ENCODE results near the gene SNX15.
A peak's percentile ranks its signal among the peaks of the same experiment; 100 is the strongest.
"Not testable (repeated sequence)": the region's sequence is repeated elsewhere in the genome, so short reads cannot be mapped to it uniquely, and the experiment has no call there.

Gene SNX15

DNA sequence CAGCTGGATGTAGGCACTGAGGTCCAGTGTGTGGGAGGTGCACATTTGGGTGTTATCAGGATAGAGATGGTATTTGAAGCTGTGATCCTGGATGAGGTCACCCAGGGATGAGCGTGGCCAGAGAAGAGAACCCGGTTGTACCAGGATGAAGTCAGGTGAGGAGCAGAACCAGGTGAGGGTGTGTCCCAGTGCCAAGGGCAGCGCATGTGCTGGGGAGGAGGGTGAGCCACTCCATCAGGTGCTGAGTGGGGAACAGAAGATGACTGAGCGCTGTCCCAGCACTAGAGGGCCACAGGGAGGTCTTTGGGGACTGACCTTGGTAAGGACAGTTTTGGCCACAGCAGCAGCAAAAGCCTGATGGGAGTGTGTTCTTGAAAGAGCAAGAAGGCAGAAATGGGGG, 10.5 kb upstream of the SNX15 start:
- DNase-seq = no peak

DNA sequence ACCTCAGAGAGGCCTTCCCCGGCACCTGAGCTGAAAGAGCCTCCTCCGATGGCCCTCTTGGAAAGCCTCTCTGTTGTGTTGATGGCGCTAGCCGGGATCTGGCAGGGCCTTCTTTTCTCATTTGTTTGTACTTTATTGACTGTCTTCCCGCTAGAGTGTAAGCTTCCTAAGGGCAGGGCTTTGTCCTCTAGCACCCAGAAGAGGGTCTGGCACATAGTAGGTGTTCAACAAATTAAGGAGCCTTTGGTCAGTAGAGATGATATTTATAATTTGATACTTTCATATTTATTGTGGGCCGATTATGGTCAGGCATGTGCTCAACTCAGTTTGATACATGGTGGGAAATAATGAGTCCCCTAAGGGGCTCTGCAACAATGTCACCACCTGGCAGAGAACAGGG, 9.3 kb upstream of the SNX15 start:
- DNase-seq = no peak

DNA sequence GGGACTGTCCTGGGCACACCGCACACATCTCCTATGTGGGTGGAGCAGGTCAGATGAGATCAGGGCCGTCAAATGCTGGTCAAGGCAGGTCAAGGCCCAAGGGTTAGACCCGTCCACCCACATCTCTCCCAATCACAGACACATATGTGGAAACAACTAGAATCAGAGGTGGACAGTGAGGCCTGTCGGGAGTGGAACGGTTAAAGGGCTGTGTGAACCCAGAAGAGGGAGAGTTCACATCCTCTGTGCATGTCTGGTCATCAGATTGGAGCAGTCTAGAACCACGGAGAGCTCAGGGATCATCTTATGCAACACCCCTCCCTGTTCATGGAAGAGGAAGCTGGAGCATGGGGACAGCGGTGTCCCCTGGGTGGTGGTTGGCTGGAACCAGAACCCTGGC, 7.4 kb upstream of the SNX15 start:
- DNase-seq = no peak

DNA sequence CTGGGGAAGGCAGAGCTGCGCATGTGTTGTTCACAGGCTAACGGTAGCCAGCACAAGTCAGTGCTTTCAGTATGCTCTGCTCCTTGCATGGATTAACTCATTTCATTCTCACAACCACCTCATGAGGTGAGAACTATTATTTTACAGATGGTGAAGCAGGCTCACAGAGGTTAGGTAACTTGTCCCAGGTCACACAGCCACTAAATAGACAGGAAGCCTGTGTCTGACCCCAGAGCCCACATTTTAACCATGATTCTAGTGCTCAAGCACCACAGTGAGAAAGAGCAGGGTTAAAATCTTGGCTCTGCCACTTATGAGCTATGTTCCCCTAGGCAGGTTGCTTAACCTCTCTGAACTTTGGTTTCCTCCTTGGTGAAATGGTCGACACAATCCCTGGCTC, 6.2 kb upstream of the SNX15 start:
- no peak for DNase-seq

DNA sequence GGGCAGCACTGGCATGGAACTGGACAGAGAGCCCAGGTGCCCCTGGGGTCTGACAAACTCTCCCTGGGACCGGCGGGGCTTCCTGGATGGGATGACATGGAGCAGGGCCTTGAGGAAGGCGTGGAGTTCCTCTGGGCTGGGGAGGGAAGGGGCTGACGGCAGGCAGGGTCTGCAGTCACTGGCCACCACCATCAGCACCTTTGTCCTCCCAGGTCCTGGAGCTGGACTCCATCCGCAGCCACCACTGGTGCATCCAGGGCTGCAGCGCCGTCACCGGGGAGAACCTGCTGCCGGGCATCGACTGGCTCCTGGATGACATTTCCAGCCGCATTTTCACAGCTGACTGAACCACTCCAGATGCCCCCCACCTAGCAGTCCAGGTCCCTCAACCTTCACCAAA, 5.7 kb upstream of the SNX15 start:
- DNase-seq = no peak

DNA sequence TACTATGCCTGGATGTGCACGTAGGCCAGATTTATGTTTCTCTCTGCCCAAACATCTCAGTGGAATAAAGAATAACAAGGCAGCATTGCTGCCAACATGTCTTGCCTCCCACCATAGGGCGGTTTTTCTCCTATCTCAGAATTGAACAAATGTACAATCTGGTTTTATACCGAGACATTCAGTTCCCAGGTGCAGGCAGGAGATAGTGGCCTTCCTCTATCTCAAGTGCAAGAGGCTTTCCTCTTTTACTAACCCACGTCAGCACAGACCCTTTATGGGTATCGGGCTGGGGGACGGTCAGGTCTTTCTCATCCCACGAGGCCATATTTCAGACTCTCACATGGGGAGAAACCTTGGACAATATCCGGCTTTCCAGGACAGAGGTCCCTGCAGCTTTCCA, 3.7 kb upstream of the SNX15 start:
- DNase-seq = not testable (repeated sequence)

DNA sequence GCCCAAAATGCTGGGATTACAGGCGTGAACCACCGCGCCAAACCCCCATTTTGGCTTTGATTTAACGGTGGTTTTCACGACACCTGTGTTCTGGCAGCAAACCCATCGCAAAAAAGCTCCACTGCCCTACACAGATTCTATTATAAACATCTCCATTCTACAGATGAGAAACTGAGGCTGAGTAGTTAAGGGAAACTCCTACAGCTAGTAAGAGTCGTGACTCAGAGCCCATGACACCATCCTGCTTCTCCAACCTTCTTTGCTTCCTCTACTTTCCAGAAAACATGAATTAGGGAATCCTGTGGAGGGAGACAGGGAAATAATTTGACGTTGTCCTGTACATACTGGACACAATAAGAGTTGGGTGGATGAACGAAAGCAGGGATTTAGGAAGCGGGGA, 429 bp upstream of the SNX15 start:
- DNase-seq = no peak

DNA sequence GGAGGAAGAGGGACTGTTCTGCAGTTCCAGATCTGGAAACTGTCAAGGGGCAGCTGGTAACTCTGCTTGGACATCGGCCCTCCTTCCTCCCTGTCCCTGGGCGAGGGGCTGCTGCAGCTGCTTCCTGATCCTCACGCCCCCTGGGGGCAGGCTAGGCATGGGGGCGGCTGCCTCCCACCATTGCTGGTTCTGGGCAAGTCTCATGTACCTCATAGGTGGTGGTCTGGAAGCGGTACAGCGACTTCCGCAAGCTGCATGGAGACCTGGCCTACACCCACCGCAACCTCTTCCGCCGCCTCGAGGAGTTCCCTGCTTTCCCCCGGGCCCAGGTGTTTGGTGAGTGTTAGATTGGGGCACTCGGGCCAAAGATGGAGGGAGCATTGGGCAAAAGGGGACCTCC, 5.0 kb downstream of the SNX15 start:
- no peak for DNase-seq

DNA sequence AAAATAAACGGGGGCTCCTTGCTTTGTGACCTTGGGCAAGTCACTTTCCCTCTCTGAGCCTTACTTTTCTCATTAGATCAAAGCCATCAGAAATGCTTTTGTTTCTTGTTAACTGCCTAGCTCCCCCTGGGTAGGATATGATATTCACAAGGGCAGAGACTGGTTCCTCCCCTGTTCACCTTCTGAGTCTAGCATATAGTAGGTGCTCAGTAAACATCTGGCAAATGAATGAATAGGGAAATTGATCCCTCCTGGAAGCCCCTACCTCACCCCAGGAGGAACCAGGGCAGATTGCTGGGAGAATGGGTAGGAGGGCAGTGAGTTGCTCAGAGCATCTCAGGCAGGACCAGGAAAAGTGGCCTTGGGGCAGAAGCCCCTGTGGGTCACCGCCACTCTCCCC, 7.2 kb downstream of the SNX15 start:
- no peak for DNase-seq

DNA sequence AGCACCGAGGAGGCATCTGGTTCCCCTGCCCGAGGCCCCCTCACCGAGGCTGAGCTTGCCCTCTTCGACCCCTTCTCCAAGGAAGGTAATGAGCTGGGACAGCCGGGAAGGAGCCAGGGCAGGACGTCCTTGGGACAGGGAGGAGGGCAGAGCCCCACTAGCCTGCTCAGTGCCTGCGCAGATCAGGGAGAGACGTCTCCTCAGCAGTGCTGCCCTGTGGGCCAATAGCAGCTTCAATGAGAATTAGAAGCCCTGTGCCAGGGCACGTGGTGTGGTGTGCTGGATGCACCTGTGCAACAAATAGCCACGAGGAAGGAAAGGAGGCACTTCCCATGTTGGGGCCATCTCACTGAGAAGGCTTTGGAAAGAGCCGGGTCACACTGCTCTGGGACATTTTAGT, 8.3 kb downstream of the SNX15 start:
- DNase-seq = no peak

DNA sequence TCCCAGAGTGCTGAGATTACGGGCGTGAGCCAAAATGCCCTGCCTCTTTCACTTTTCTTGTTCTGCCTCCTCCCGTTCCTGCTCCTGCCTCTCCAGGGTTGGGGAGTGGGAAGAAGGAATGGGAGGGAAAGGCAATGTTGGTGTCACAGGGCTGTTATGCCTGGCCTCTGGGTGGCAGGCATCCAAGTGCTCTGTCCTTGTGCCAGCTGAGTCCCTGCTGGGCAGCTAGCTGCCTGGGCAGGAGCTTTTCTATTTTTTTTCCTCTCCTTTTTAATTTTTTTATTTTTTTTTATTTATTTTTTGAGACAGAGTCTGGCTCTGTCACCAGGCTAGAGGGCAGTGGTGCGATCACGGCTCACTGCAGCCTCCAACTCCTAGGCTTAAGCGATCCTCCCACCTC, 9.7 kb downstream of the SNX15 start:
- no peak for DNase-seq

DNA sequence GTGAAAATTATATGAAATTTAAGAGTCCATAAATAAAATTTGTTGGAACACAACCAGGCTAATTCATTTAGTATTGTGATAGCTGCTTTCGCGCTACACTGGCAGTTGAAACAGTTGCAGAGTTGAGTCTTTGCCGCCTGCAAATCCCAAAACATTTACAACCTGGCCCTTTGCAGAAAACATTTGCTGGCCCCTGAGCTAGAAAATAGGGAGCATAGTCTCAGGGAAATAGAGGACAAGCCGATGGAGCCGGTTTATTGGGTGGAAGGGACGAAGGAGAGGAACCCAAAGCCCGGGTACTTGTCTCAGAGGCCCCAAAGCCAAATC, 13.2 kb downstream of the SNX15 start:
- DNase-seq = no peak

DNA sequence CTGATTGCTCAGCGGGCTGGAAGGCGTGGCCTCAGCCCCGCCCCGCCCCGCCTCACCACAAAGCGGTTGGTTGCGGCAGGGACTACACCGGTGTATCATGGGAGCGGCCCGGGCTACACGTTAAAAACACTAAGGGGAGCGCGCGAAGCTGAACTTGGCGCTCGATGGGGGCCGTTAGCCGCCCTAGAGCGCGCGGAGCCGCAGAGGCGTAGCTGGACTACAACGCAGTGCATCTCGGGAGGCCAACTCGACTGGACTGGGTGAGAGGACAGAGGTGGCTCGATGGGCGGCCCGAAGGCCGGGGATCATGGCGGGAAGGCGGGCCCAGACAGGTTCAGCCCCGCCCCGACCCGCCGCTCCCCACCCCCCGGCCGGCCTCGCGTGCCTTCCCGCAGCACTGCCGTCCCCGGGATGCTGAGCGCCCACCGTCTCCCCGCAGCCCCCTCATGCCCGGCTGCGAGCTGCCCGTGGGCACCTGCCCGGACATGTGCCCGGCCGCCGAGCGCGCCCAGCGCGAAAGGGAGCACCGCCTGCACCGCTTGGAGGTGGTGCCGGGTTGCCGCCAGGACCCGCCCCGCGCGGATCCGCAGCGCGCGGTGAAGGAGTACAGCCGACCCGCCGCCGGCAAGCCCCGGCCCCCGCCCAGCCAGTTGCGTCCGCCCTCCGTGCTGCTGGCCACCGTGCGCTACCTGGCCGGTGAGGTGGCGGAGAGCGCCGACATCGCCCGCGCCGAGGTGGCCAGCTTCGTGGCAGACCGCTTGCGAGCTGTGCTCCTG, 13.8 kb downstream of the SNX15 start, which contains the start of gene SAC3D1:
SAC3D1 (plus strand) TSS at position 364 of the 776 bp plus-strand sequence; CDS start at position 447, 83 bp downstream.
- peak; percentile 81 for DNase-seq

DNA sequence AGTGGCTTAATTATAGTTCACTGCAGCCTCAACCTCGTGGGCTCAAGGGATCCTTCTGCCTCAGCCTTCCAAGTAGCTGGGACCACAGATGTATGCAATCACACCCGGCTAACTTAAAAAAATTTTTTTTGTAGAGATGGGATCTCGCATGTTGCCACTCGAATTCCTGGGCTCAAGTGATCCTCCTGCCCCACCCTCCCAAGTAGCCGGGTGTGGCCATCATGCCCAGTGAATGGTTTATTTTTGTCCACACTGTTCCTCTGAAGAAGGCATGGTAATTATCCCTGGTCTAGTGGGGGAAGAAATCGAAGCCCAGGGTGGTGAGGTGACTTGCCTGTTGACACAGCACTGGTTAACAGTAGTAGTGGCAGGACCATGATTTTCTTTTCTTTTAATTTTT, 15.7 kb downstream of the SNX15 start:
- no peak for DNase-seq

DNA sequence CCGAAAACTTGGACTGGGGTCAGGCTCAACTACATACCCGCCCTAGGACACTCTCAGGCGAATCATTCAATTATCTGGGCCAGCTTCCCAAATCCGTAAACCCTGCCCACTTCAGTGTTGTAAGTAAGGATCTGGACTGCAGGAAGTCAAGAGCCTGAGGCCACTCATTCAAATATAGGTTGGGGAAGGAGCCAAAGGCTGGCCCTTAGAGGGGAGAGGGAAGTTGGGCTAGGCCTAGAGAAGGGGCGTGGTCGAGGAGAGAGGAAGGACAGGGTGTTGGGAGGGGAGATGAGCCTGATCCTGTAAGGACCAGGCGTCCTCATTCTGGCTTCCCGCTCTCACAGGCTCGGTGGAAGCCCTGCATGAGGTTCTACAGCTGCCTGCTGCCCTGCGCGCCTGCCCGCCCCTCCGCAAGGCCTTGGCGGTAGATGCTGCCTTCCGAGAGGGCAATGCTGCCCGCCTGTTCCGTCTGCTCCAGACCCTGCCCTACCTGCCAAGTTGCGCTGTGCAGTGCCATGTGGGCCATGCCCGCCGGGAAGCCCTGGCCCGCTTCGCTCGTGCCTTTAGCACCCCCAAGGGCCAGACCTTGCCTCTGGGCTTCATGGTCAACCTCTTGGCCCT, 16.8 kb downstream of the SNX15 start:
- no peak for DNase-seq

DNA sequence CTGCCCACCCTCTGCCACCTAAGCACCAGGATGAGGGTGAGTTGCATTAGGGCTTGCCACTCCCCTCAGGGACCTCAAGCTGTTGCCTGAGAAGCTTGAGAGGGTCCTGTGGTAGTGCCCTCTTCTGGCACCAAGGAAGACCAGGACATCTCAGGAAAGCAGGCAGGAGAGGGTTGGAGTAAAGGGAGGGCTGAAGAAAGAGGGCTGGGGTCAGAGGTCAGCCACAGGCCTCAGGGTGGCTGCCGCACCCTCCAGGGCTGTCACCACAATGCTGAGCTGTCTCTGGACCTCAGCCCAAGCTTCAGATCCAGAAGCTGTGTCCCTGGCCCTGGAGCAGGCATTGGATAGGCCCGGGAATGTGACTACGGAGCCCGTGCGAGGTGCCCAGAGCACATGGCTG, 17.8 kb downstream of the SNX15 start:
- DNase-seq = no peak

DNA sequence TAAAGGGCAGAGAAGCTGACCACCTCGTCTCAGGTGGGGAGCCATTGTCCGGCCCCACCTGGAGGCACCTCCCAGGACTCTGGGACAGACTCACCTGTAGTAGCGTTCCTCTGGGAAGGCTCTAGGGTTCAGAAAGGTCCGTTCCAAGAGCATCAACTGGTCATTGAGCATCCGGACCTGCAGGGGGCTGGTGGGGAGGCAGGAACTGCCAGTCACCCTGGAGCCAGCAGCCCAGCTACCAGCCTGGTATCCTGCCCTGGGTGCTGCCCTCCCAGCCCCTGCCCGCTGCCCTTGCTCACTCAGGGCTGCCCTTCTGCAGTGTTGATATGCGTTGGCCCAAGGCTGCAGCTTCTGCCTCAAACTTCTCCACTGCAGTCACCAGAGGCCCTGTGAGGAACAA, 18.5 kb downstream of the SNX15 start:
- no peak for DNase-seq

DNA sequence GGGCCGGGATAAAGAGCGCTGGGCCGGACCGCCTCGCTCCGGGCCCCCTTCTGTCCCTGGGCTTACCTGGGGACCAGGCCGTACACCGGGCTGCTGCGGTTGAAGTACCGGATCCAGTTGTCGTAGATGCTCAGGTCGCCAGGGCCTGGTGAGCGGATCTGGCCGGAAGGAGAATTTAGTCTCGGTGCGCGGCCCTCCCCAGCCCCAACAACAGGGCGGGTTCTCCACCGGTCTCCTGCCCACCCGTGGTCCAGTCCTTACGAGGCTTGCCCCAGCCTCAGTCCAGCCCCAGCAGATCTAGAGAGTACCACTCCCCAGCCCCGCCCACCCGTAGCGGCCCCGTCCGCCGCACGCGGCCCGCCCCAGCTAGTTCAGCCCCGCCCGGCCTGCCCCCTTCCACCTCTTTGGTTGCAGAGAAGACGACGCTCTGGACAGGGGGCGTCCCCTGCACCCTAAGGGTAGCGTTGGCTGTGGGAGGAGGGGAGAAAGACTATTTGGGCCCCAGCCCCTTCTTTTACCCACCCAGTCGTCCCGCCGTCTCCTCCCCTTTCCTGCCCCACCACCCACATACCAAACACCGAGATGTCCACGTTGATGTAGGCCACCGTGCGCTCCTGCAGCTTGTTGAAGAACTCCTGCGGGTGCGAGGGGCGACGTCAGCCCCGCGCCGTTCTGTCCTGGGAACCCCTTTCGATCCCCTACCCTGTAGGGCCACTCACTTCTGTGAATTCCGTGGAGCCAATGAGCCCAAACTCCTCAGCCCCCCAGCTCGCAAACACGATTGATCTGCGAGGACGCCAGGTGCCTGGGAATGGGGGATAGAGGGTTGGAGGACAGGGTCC, 20.6 kb downstream of the SNX15 start:
- no peak for DNase-seq

DNA sequence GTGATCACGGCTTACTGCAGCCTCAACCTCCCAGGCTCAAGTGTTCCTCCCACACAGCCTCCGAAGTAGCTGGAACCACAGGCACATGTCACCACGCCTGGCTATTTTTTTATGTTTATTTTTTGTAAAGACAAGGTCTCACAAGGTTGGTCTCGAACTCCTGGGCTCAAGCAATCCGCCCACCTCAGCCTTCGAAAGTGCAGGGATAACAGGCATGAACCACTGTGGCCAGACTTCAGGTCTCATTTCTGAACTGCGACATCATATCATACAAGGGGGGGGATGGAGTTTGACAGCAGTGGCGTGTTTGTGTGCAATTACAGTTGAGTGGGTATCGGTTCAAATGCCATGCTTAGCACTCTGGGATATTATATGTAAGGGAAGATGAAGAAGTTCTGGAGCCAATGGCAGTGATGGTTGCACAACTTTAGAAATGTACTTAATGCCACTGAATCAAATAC, 24.2 kb downstream of the SNX15 start:
- DNase-seq = no peak

DNA sequence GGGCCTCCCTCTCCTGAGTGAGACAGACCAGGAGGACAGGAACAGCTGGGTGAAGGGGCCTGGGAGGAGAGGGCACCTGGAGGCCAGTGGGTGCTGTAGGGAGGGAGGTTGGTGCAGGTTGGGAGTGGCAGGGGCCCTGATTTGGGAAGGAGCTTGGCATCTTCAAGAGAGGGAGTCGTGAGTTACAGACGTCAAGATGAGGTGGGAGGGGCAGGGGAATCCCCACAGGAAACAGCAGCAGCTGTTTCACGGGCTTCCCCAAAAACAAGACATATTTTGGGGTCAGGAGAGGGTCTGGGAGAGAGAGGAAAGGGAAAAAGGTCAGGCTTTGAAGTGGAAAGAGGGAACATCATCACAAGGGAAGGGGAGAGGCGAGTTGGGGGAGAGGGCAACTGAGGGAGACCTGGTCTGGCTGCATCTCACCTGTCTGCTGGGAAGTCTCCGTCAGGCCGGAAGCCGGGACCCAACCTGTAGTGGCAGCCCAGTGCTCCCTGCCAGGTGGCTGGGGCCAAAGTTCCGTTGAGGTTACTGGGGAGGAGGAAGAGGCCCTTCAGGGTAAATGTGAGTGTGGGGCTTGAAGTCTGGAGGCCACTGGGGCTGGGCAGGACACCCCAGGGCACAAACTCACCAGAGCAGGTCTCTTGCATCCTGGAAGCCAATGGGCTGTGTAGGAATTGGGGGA, 26.7 kb downstream of the SNX15 start:
- no peak for DNase-seq

DNA sequence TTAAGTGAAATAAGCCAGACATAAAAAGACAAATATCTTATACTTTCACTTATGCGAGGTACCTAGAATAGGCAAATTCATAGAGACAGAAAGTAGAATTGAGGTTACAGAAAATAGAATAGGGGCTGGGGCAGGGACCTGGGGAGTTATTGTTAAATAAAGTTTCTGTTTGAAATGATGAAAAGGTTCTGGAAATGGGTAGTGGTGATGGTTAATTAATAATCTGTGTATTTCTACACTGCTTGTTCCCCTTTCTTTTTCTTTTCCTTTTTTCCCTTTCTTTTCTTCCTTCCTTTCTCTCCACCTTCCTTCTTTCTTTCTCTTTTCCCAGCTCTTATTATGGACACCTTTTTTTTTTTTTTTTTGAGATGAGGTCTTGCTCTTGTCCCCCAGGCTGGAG, 28.3 kb downstream of the SNX15 start:
- DNase-seq = no peak

DNA sequence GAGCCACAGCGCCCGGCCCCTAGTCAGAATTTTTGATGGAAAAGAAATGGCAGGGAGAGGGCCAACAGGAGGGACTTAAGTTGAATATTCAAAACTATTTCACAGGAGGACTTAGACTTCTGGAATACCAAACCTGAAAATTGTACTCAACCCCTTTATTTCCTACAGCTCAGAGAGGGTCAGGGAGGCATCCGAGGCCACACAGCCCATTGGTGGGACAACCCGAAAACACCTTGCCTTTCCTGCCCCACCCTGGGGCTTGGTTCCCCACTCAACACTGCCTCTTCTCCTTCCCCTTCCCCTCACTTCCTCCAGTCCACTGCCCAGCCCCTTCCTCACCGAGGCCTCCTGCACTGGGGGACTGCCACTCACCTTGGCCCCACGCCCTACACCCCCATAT, 29.8 kb downstream of the SNX15 start:
- DNase-seq = no peak

DNA sequence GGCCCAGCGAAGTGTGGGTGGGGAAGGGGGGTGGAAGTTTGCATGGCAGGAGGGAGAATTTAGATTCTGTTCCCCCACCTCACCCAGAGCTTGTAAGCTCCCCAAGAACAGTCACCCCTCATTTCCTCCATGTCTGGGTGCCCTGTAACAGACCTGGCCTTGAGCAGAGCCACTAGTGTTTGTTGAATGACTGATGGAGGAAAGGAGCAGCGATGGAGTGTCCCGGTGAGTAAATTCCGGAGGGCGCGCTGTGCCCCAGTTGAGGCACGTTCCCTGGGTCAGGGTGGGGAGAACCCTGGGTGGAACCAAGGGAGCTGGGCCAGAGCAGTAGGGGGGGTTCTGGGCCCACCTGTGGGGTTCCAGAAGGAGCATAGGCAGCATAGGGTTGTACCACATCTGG, 30.3 kb downstream of the SNX15 start:
- DNase-seq = no peak

Data from NCI-H1436 treated with DMSO at 0.1 percent for 48 hours (cell line).